WTC11 (cell line): ENCODE measurements around the gene SREK1IP1. TPM values are rescaled to one million over a fixed set of nuclear protein-coding genes. Genes with fewer than 3 reads are reported as not detected.

Source experiments
- ATAC-seq: fragments of 200-7000 bp; cut with Tn5 transposase; 2 replicates; pipeline ENCODE4 v1.10.0; 2021; ENCODE audit warnings: mild to moderate bottlenecking, moderate library complexity
- Bru-seq: library from RNA; stranded (reverse); fragments of 400-500 nt; gene quantifications from one replicate; lab custom pipeline; 2021; lab: Mats Ljungman, UMichigan
- CTCF ChIA-PET: fragments of 300-600 bp; sonication (Branson Sonifier 250); formaldehyde crosslinking; loops from one replicate; lab custom pipeline; 2021; ENCODE audit warnings: antibody characterized with exemption; lab: Charles Lee
- POLR2A ChIA-PET: fragments of 350-600 bp; sonication (Branson Sonifier 250); formaldehyde crosslinking; loops from one replicate; lab custom pipeline; 2021; ENCODE audit warnings: antibody characterized with exemption; lab: Charles Lee
- DNase-seq: peaks from one replicate; pipeline ENCODE4 v3.0.0; 2021; ENCODE audit warnings: low spot score
- H3K27ac Mint-ChIP-seq: 2 replicates; pipeline ENCODE4 v1.8.0; 2021; ENCODE audit warnings: mixed read lengths
- H3K27me3 Mint-ChIP-seq: 2 replicates; pipeline ENCODE4 v1.8.0; 2021; ENCODE audit warnings: low read depth, mild to moderate bottlenecking, moderate library complexity, mixed read lengths
- H3K36me3 Mint-ChIP-seq: 2 replicates; pipeline ENCODE4 v1.8.0; 2021; ENCODE audit warnings: mixed read lengths
- H3K4me1 Mint-ChIP-seq: 2 replicates; pipeline ENCODE4 v1.8.0; 2022; ENCODE audit warnings: mixed read lengths
- H3K4me3 Mint-ChIP-seq: 2 replicates; pipeline ENCODE4 v1.8.0; 2021; ENCODE audit warnings: mild to moderate bottlenecking, moderate library complexity, mixed read lengths
- H3K9me3 Mint-ChIP-seq: 2 replicates; pipeline ENCODE4 v1.8.0; 2021; ENCODE audit warnings: mixed read lengths
- ELF4 ChIP-seq: sonication (generic); formaldehyde crosslinking; IDR thresholded peaks from 2 replicates; pipeline ENCODE4 v1.8.1; 2022; ENCODE audit warnings: low read depth, mild to moderate bottlenecking, moderate library complexity, missing genetic modification reagents
- ESRRA ChIP-seq: sonication (generic); formaldehyde crosslinking; IDR thresholded peaks from 2 replicates; pipeline ENCODE4 v1.8.1; 2022; ENCODE audit warnings: mild to moderate bottlenecking, missing genetic modification reagents, borderline replicate concordance
- ETV6 ChIP-seq: sonication (generic); formaldehyde crosslinking; IDR thresholded peaks from 2 replicates; pipeline ENCODE4 v1.8.1; 2022; ENCODE audit warnings: mild to moderate bottlenecking, missing genetic modification reagents
- GTF2I ChIP-seq: fragments of 250-450 bp; sonication (Bioruptor Pico); conservative IDR thresholded peaks from 2 replicates; pipeline ENCODE4 v1.4.0; 2021; ENCODE audit warnings: mild to moderate bottlenecking
- SP1 ChIP-seq: sonication (generic); formaldehyde crosslinking; conservative IDR thresholded peaks from 2 replicates; pipeline ENCODE4 v1.8.1; 2022; ENCODE audit warnings: missing genetic modification reagents
- TEAD1 ChIP-seq: sonication (generic); formaldehyde crosslinking; IDR thresholded peaks from 2 replicates; pipeline ENCODE4 v1.8.0; 2022; ENCODE audit warnings: mild to moderate bottlenecking, missing genetic modification reagents
- ZNF263 ChIP-seq: sonication (generic); formaldehyde crosslinking; IDR thresholded peaks from 2 replicates; pipeline ENCODE4 v1.8.1; 2022; ENCODE audit warnings: low read depth, mild to moderate bottlenecking, moderate library complexity, missing genetic modification reagents
- long read RNA-seq, 3 experiments: library from RNA in 1 of 3; library from capped mRNA in 1 of 3; library from polyadenylated mRNA in 1 of 3; unstranded in 2 of 3; stranded (forward) in 1 of 3; transcript quantifications; one replicate each; pipeline ENCODE4 v2.0.0, GENCODE V29; 2021
- total RNA-seq: library from RNA; stranded (reverse); gene quantifications from 3 replicates; pipeline ENCODE4 v1.2.3, GENCODE V29; 2021
- TF ChIP-seq, protein P1 (sequence below): sonication (generic); formaldehyde crosslinking; IDR thresholded peaks from 2 replicates; pipeline ENCODE4 v1.8.0; 2022; ENCODE audit warnings: mild to moderate bottlenecking, missing genetic modification reagents
- TF ChIP-seq, protein P2 (sequence below): sonication (generic); formaldehyde crosslinking; IDR thresholded peaks from 2 replicates; pipeline ENCODE4 v1.8.0; 2022; ENCODE audit warnings: mild to moderate bottlenecking, missing genetic modification reagents
- TF ChIP-seq, protein P3 (sequence below): sonication (generic); formaldehyde crosslinking; IDR thresholded peaks from 2 replicates; pipeline ENCODE4 v1.8.1; 2022; ENCODE audit warnings: mild to moderate bottlenecking, moderate library complexity, missing genetic modification reagents
- TF ChIP-seq, protein P4 (sequence below): sonication (generic); formaldehyde crosslinking; IDR thresholded peaks from 2 replicates; pipeline ENCODE4 v1.8.0; 2023; ENCODE audit warnings: missing genetic modification reagents, mild to moderate bottlenecking, borderline replicate concordance
- TF ChIP-seq, protein P5 (sequence below): sonication (generic); formaldehyde crosslinking; conservative IDR thresholded peaks from 2 replicates; pipeline ENCODE4 v1.8.1; 2023; ENCODE audit warnings: mild to moderate bottlenecking, low read depth, missing genetic modification reagents, moderate library complexity
- TF ChIP-seq, protein P6 (sequence below): sonication (generic); formaldehyde crosslinking; IDR thresholded peaks from 2 replicates; pipeline ENCODE4 v1.8.1; 2022; ENCODE audit warnings: low read depth, mild to moderate bottlenecking, moderate library complexity, missing genetic modification reagents, borderline replicate concordance
- TF ChIP-seq, protein P7 (sequence below): sonication (generic); formaldehyde crosslinking; IDR thresholded peaks from 2 replicates; pipeline ENCODE4 v1.8.0; 2022; ENCODE audit warnings: mild to moderate bottlenecking, missing genetic modification reagents
- TF ChIP-seq, protein P8 (sequence below): sonication (generic); formaldehyde crosslinking; IDR thresholded peaks from 2 replicates; pipeline ENCODE4 v1.8.1; 2023; ENCODE audit warnings: mild to moderate bottlenecking, missing genetic modification reagents, borderline replicate concordance

The SREK1IP1 gene
- total RNA-seq = 24.3 to 26.5 TPM (median 26.2 TPM) in 3 replicates
- Bru-seq, nascent RNA = percentile 89 among the genes with signal in this experiment
- long read RNA-seq, experiment 1, full-length matches to known transcripts = 83 of 115 reads
- long read RNA-seq, experiment 1, partial matches to known transcripts = 19 of 115 reads
- long read RNA-seq, experiment 1, other reads (novel, unspliced or antisense) = 13 of 115 reads
- long read RNA-seq, experiment 2, full-length matches to known transcripts = 15 of 47 reads
- long read RNA-seq, experiment 2, partial matches to known transcripts = 4 of 47 reads
- long read RNA-seq, experiment 2, other reads (novel, unspliced or antisense) = 28 of 47 reads
- long read RNA-seq, experiment 3, full-length matches to known transcripts = 32 of 43 reads
- long read RNA-seq, experiment 3, partial matches to known transcripts = 0 of 43 reads
- long read RNA-seq, experiment 3, other reads (novel, unspliced or antisense) = 11 of 43 reads

DNA sequence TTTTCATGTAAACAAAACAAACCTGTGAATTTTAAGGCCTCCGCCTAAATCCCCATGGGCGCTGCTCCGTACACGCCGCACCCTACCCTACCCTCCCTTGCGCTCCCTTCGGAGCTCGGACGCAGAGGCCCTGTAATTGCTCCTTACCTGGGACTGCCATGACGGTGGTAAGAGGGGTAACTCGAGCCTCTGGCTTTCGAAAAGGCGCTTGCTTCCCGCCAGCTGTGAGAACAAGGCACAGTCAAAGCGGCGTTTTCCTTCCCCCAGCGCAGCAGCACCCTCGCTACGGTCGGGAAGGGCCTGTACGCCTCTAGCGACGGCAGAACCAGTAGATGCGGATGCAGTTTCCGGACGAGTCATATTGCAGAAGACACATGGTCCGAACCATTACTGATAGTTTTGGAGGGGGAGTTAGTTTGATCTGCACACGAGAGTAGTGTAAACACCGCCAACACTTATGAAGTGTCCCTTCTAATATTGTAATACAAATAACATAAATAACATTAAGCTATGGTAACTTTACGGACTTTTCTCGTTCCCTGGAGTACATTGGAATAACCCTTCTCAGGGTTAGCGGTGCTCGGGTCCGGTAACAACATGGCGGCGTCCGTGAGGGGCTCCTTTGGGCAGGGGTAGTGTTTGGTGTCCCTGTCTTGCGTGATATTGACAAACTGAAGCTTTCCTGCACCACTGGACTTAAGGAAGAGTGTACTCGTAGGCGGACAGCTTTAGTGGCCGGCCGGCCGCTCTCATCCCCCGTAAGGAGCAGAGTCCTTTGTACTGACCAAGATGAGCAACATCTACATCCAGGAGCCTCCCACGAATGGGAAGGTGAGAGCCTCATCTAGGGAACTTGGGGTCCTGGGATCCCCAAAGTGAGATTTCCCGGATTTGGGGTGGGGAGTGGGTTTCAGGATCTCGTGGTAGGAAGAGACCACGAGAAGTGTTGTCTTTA is at the start of gene SREK1IP1, which contains the start of gene CWC27:
Gene SREK1IP1, minus strand, starts transcription at position 334 of the 955 bp plus-strand sequence. Its CDS starts 174 bp downstream, at position 160.
Gene CWC27, plus strand, starts transcription at position 573 of the 955 bp plus-strand sequence. Its CDS starts 217 bp downstream, at position 790.
- H3K27me3 Mint-ChIP-seq = no peaks in the 10 kb centered on the region
- H3K9me3 Mint-ChIP-seq = no peaks in the 10 kb centered on the region
- POLR2A ChIA-PET = interaction anchor here (1.4 to 1.6 kb wide), 2 partner anchors 77 to 88 kb away, joined by 3 to 12 read pairs; partner anchors contain the start of gene SHISAL2B
- H3K4me3 Mint-ChIP-seq = peak within 1 kb of the TSS; percentile 100
- H3K27ac Mint-ChIP-seq = peak within 1 kb of the TSS; percentile 99
- CTCF ChIA-PET = interaction anchor here (0.8 to 1.4 kb wide), 3 partner anchors 48 to 173 kb away, joined by 3 to 4 read pairs (median 3); no protein-coding TSS in a partner anchor
- DNase-seq (peak; percentile 84), ATAC-seq (peak; percentile 96)
- peaks cover 24% of the 10 kb centered on the region for H3K4me1 Mint-ChIP-seq
- peaks cover 8% of the 10 kb centered on the region for H3K36me3 Mint-ChIP-seq
- TF ChIP-seq, protein P1, sequence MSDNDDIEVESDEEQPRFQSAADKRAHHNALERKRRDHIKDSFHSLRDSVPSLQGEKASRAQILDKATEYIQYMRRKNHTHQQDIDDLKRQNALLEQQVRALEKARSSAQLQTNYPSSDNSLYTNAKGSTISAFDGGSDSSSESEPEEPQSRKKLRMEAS (CRISPR knock-in tag) = peak; percentile 67
- TF ChIP-seq, protein P2, sequence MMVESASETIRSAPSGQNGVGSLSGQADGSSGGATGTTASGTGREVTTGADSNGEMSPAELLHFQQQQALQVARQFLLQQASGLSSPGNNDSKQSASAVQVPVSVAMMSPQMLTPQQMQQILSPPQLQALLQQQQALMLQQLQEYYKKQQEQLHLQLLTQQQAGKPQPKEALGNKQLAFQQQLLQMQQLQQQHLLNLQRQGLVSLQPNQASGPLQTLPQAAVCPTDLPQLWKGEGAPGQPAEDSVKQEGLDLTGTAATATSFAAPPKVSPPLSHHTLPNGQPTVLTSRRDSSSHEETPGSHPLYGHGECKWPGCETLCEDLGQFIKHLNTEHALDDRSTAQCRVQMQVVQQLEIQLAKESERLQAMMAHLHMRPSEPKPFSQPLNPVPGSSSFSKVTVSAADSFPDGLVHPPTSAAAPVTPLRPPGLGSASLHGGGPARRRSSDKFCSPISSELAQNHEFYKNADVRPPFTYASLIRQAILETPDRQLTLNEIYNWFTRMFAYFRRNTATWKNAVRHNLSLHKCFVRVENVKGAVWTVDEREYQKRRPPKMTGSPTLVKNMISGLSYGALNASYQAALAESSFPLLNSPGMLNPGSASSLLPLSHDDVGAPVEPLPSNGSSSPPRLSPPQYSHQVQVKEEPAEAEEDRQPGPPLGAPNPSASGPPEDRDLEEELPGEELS (CRISPR knock-in tag) = peak; percentile 48; the same call in 1 of the 2 replicates
- TF ChIP-seq, protein P3, sequence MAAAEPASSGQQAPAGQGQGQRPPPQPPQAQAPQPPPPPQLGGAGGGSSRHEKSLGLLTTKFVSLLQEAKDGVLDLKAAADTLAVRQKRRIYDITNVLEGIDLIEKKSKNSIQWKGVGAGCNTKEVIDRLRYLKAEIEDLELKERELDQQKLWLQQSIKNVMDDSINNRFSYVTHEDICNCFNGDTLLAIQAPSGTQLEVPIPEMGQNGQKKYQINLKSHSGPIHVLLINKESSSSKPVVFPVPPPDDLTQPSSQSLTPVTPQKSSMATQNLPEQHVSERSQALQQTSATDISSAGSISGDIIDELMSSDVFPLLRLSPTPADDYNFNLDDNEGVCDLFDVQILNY (CRISPR knock-in tag) = peak; percentile 63; the same call in 1 of the 2 replicates
- TF ChIP-seq ETV6 (CRISPR knock-in tag) (peak; percentile 83), SP1 (CRISPR knock-in tag) (0 out of 2 replicates have a peak, but pooled peaks have one; percentile 45), ELF4 (CRISPR knock-in tag) (no peak), TEAD1 (CRISPR knock-in tag) (peak; percentile 54; the same call in 1 of the 2 replicates), ESRRA (CRISPR knock-in tag) (0 out of 2 replicates have a peak, but pooled peaks have one; percentile 35), GTF2I (no peak), ZNF263 (no peak)
- TF ChIP-seq, protein P4, sequence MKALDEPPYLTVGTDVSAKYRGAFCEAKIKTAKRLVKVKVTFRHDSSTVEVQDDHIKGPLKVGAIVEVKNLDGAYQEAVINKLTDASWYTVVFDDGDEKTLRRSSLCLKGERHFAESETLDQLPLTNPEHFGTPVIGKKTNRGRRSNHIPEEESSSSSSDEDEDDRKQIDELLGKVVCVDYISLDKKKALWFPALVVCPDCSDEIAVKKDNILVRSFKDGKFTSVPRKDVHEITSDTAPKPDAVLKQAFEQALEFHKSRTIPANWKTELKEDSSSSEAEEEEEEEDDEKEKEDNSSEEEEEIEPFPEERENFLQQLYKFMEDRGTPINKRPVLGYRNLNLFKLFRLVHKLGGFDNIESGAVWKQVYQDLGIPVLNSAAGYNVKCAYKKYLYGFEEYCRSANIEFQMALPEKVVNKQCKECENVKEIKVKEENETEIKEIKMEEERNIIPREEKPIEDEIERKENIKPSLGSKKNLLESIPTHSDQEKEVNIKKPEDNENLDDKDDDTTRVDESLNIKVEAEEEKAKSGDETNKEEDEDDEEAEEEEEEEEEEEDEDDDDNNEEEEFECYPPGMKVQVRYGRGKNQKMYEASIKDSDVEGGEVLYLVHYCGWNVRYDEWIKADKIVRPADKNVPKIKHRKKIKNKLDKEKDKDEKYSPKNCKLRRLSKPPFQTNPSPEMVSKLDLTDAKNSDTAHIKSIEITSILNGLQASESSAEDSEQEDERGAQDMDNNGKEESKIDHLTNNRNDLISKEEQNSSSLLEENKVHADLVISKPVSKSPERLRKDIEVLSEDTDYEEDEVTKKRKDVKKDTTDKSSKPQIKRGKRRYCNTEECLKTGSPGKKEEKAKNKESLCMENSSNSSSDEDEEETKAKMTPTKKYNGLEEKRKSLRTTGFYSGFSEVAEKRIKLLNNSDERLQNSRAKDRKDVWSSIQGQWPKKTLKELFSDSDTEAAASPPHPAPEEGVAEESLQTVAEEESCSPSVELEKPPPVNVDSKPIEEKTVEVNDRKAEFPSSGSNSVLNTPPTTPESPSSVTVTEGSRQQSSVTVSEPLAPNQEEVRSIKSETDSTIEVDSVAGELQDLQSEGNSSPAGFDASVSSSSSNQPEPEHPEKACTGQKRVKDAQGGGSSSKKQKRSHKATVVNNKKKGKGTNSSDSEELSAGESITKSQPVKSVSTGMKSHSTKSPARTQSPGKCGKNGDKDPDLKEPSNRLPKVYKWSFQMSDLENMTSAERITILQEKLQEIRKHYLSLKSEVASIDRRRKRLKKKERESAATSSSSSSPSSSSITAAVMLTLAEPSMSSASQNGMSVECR (CRISPR knock-in tag) = peak; percentile 14; the same call in 1 of the 2 replicates
- TF ChIP-seq, protein P5, sequence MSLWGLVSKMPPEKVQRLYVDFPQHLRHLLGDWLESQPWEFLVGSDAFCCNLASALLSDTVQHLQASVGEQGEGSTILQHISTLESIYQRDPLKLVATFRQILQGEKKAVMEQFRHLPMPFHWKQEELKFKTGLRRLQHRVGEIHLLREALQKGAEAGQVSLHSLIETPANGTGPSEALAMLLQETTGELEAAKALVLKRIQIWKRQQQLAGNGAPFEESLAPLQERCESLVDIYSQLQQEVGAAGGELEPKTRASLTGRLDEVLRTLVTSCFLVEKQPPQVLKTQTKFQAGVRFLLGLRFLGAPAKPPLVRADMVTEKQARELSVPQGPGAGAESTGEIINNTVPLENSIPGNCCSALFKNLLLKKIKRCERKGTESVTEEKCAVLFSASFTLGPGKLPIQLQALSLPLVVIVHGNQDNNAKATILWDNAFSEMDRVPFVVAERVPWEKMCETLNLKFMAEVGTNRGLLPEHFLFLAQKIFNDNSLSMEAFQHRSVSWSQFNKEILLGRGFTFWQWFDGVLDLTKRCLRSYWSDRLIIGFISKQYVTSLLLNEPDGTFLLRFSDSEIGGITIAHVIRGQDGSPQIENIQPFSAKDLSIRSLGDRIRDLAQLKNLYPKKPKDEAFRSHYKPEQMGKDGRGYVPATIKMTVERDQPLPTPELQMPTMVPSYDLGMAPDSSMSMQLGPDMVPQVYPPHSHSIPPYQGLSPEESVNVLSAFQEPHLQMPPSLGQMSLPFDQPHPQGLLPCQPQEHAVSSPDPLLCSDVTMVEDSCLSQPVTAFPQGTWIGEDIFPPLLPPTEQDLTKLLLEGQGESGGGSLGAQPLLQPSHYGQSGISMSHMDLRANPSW (CRISPR knock-in tag) = no peak
- TF ChIP-seq, protein P6, sequence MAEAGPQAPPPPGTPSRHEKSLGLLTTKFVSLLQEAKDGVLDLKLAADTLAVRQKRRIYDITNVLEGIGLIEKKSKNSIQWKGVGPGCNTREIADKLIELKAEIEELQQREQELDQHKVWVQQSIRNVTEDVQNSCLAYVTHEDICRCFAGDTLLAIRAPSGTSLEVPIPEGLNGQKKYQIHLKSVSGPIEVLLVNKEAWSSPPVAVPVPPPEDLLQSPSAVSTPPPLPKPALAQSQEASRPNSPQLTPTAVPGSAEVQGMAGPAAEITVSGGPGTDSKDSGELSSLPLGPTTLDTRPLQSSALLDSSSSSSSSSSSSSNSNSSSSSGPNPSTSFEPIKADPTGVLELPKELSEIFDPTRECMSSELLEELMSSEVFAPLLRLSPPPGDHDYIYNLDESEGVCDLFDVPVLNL (CRISPR knock-in tag) = 0 out of 2 replicates have a peak, but pooled peaks have one; percentile 64
- TF ChIP-seq, protein P7, sequence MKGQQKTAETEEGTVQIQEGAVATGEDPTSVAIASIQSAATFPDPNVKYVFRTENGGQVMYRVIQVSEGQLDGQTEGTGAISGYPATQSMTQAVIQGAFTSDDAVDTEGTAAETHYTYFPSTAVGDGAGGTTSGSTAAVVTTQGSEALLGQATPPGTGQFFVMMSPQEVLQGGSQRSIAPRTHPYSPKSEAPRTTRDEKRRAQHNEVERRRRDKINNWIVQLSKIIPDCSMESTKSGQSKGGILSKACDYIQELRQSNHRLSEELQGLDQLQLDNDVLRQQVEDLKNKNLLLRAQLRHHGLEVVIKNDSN (CRISPR knock-in tag) = 0 out of 2 replicates have a peak, but pooled peaks have one; percentile 13
- TF ChIP-seq, protein P8, sequence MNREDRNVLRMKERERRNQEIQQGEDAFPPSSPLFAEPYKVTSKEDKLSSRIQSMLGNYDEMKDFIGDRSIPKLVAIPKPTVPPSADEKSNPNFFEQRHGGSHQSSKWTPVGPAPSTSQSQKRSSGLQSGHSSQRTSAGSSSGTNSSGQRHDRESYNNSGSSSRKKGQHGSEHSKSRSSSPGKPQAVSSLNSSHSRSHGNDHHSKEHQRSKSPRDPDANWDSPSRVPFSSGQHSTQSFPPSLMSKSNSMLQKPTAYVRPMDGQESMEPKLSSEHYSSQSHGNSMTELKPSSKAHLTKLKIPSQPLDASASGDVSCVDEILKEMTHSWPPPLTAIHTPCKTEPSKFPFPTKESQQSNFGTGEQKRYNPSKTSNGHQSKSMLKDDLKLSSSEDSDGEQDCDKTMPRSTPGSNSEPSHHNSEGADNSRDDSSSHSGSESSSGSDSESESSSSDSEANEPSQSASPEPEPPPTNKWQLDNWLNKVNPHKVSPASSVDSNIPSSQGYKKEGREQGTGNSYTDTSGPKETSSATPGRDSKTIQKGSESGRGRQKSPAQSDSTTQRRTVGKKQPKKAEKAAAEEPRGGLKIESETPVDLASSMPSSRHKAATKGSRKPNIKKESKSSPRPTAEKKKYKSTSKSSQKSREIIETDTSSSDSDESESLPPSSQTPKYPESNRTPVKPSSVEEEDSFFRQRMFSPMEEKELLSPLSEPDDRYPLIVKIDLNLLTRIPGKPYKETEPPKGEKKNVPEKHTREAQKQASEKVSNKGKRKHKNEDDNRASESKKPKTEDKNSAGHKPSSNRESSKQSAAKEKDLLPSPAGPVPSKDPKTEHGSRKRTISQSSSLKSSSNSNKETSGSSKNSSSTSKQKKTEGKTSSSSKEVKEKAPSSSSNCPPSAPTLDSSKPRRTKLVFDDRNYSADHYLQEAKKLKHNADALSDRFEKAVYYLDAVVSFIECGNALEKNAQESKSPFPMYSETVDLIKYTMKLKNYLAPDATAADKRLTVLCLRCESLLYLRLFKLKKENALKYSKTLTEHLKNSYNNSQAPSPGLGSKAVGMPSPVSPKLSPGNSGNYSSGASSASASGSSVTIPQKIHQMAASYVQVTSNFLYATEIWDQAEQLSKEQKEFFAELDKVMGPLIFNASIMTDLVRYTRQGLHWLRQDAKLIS (CRISPR knock-in tag) = no peak
